HepG2 (cell line): ENCODE measurements around the gene TBCD. TPM values are rescaled to one million over a fixed set of nuclear protein-coding genes. Genes with fewer than 3 reads are reported as not detected.

Experiments
- BCL3 ChIP-seq: sonication (generic); formaldehyde crosslinking; IDR thresholded peaks from 2 replicates; pipeline ENCODE4 v1.5.1; 2020; ENCODE audit warnings: mild to moderate bottlenecking, missing genetic modification reagents, moderate library complexity
- DNMT3B ChIP-seq: conservative IDR thresholded peaks from 2 replicates; pipeline ENCODE4 v1.6.1; 2016; ENCODE audit warnings: missing biosample characterization, control low read depth
- HMG20B ChIP-seq: conservative IDR thresholded peaks from 2 replicates; pipeline ENCODE4 v1.6.1; 2016; ENCODE audit warnings: missing genetic modification reagents, missing compliant biosample characterization
- KMT2B ChIP-seq: IDR thresholded peaks from 2 replicates; pipeline ENCODE4 v1.6.1; 2016; ENCODE audit warnings: missing genetic modification reagents, missing compliant biosample characterization
- RBFOX2 ChIP-seq: fragments of 200-400 bp; formaldehyde crosslinking; IDR thresholded peaks from 2 replicates; pipeline ENCODE4 v1.6.1; 2017; ENCODE audit warnings: low read depth, mild to moderate bottlenecking, low read length
- REST ChIP-seq, 2 experiments: IDR thresholded peaks; 2 replicates each; pipeline ENCODE4 v1.6.1; 2011 to 2012; ENCODE audit warnings: low read length in 2 of 2, borderline replicate concordance in 1 of 2, low read depth in 1 of 2, mild to moderate bottlenecking in 1 of 2, moderate library complexity in 1 of 2
- SMAD1 ChIP-seq: sonication (generic); formaldehyde crosslinking; IDR thresholded peaks from 2 replicates; pipeline ENCODE4 v1.4.0; 2020; ENCODE audit warnings: missing genetic modification reagents, low read depth, mild to moderate bottlenecking, borderline replicate concordance
- TEAD2 ChIP-seq: sonication (generic); formaldehyde crosslinking; IDR thresholded peaks from 2 replicates; pipeline ENCODE4 v1.9.0; 2021; ENCODE audit warnings: missing genetic modification reagents
- THAP7 ChIP-seq: sonication (generic); formaldehyde crosslinking; IDR thresholded peaks from 2 replicates; pipeline ENCODE4 v1.8.1; 2023; ENCODE audit warnings: mild to moderate bottlenecking, missing genetic modification reagents
- ZBTB37 ChIP-seq: sonication (generic); formaldehyde crosslinking; IDR thresholded peaks from 2 replicates; pipeline ENCODE4 v1.4.0; 2020; ENCODE audit warnings: mild to moderate bottlenecking, missing genetic modification reagents
- ZNF407 ChIP-seq: sonication (generic); formaldehyde crosslinking; IDR thresholded peaks from one replicate; pipeline ENCODE4 v1.5.1; 2020; ENCODE audit warnings: mild to moderate bottlenecking, missing genetic modification reagents; ENCODE audit errors: not compliant biosample characterization
- polyA plus RNA-seq, 8 experiments: library from polyadenylated mRNA; depleted of rRNA in 3 of 8; stranded (reverse) in 7 of 8; unstranded in 1 of 8; fragments of >200 nt; fragmentation: Illumina TruSeq in 4 of 8; extraction: Trizol in 4 of 8; gene quantifications; 2 replicates each; pipeline versions ENCODE4 v1.2.1 to v1.2.3, GENCODE V29; 2011 to 2016; ENCODE audit warnings: low read depth in 4 of 8, missing spikeins in 1 of 8, mixed read lengths in 1 of 8; ENCODE audit not compliant: insufficient read depth in 1 of 8
- total RNA-seq, 5 experiments: library from RNA; depleted of rRNA; stranded (reverse); fragments of >200 nt; fragmentation: Illumina TruSeq; extraction: Trizol; gene quantifications; 2 replicates each; pipeline ENCODE4 v1.2.3, GENCODE V29; 2016; ENCODE audit warnings: low read depth in 1 of 5

Gene TBCD
- total and polyA plus RNA-seq, 2 of the 13 experiments (the other 11 are each of a cell fraction or from before 2014, with no cell fraction given) = 33.9 to 54.8 TPM

- TF ChIP-seq REST (IDR thresholded peaks at IDR 0.05; ENCODE audit: borderline replicate concordance in 1 of 2, low read depth in 1 of 2, low read length in 2 of 2) (no peak), ZNF407 (CRISPR knock-in tag) (no peak), TEAD2 (CRISPR knock-in tag) (no peak), HMG20B (CRISPR knock-in tag) (no peak), ZBTB37 (CRISPR knock-in tag) (no peak), SMAD1 (CRISPR knock-in tag) (no peak), KMT2B (CRISPR knock-in tag) (no peak), DNMT3B (CRISPR knock-in tag) (no peak), BCL3 (CRISPR knock-in tag) (no peak), RBFOX2 (no peak), THAP7 (CRISPR knock-in tag) (no peak)
These were observed 15.3 kb downstream of the TBCD start (continued) for GRCh38 chr17:82767041-82767754.
